HG02852 (cell line): ENCODE measurements around the gene CCDC69.
"Not testable (repeated sequence)": the region's sequence is repeated elsewhere in the genome, so short reads cannot be mapped to it uniquely, and the experiment has no call there.

ENCODE experiments used
- ATAC-seq: cut with Tn5 transposase; IDR thresholded peaks from one replicate; pipeline ENCODE4 v1.9.1; 2021; ENCODE audit warnings: mild to moderate bottlenecking, moderate library complexity; ENCODE audit not compliant: unreplicated experiment

CCDC69 gene

DNA sequence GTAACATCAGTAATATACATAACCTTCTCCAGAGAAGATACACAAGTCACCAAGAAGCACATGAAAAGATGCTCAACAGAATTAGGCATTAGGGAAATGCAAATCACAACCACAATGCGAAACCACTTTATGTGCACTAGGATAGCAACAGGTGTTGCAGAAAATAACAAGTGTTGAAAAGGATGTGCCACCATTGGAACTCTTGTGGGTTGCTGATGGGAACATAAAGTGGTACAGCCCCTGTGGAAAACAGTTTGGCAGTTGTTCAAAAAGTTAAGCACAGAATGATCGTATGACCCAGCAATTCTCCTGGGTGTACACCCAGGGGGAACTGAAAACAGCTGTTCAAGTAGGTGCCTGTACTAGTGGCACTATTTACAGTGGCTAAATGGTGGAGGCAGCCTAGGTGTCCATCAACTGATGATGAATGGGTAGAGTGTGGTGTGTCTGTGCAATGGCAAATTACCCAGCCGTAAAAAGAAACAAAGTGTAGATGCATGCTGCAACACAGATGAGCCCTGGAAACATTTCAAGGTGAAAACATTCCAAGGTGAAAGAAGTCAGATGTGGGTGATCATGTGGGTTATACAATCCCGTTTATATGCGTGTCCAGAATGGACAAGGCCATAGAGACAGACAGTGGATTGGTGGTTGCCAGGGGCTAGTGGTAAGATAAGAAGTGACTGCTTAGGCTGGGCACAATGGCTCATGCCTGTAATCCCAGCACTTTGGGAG lies 27.2 kb downstream of the CCDC69 start:
- ATAC-seq = peak; percentile 94

DNA sequence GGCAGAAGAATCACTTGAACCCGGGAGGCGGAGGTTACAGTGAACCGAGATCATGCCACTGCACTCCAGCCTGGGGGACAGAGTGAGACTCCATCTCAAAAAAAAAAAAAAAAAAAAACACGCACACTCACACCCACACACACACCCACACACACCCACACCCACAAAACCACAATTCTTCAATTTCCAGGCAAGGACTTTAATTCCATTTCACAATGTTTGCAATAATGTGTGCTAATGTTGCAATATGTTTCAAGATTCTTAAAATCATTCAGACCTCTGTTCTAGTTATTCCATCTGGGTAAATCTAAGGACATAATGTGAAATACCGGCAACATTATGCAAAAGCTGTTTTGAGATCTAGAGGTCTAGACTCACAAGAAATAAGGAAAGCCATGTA lies 28.3 kb downstream of the CCDC69 start:
- no peak for ATAC-seq

DNA sequence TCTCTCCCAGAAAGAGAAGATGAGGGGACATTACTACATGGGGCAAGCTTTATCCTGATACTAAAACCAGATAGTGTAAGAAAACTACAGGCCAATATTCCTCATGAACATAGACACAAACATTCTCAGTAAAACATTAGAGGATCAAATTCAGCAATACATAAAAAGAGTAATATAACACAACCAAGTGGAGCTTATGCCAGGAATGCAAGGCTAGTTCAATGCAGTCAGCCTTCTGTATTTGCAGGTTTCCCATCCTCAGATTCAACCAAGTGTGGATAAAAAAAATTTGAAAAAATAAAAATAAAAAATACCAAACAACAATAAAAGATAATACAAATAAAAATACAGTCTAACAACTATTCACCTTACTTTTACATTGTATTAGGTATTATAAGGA lies 31.3 kb downstream of the CCDC69 start:
- ATAC-seq = no peak

DNA sequence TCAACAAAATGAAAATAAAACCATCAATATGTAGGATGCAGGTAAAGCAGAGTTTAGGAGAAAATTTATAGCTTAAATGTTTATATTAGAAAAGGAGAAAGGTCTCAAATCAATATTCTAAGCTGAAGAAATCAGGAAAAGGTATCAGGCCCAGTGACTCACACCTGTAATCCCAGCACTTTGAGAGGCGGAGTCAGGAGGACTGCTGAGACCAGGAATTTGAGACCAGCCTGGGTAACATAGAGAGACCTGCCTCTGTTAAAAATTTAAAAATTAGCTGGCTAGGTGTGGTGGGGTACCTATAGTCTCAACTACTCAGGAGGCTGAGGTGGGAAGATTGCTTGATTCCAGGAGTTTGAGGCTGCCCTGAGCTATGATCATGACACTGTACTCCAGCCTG lies 32.2 kb downstream of the CCDC69 start:
- no peak for ATAC-seq

DNA sequence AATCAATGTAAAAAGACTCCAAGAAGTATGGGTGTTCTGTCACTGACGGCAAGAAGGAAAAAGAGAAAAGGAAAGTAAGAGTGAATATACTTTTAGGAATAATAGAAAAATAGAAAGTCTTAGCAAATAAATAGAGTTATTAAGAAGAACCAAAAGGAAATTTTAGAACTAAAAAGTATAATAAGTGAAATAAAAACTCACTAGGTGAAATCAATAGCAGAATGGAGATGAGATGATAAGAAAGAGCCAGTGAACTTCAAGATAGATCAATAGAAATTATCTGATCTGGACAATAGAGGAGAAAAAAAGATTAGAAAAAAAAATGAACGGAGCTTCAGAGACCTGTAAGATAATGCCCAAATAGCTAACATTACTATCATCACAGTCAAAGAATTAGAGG lies 34.7 kb downstream of the CCDC69 start:
- ATAC-seq = no peak

DNA sequence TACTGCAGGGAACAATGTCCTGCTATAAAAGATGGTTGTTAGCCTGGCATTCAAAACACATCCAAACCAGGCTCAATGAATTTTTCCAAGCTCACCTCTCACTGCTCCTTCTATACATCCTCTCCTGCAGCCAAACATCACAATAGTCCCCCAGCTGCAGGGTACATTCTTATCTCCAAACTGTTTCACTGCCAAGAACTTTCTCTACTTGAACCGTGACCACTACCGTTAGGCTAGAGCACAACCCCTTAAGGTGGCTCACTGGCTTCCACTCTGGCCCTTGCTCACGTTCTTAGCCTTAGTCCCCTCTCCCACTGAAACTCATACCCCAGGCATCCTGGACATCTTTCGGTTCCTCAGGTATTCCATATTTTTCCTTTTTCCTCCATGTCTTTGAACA lies 37.4 kb downstream of the CCDC69 start:
- ATAC-seq = no peak

DNA sequence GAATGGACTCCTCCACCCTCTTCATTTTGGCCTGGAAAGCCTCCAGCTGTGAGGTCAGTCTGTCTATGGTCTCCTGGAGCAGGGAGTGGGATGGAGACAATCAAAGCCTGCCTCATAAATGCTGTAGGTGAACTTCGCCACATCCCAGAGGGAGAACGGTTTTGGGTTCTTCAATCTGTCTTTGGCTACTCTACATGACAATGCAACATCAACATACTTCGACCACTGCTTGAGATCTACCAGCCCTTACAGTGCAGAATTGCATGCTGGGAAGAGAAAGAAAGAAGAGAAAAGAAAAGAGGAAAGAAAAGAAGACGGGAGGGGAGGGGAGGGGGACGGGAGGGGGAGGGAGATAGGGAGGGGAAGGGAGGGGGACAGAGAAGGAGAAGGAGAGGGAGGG lies 37.8 kb downstream of the CCDC69 start:
- ATAC-seq = no peak

DNA sequence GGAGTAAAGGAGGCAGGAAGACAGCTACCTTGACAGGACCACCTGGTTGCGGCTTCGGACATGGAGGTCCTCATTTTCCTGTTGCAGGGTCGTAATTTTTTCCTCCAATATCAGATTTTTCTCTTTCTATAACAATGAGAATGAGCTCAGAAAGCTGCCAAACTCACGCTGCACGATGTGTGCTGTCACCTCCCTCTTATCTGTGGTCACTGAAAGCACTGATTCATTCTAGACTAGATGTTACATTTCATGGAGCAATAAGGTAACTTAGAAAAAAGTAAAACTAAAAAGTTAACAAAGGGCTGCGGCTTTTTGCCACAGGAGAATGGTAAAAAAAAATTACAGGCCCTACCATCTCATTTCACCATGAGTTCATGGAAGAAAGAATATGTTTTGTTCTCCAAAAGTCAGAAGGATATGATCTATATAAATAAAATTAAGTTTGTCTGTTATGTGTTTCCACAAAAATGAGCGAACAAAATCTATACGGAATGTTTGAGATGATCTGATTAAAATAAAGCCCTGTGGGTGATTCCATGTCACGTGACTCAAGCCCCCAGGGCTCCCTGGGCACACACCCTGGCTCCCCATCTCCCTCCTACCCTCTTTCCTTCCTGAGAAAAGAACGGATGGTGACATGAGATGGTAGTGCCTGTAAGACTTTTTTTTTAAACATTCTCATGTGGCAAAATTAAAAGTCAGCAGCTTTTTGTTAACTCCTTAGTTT lies 39.4 kb downstream of the CCDC69 start:
- no peak for ATAC-seq

DNA sequence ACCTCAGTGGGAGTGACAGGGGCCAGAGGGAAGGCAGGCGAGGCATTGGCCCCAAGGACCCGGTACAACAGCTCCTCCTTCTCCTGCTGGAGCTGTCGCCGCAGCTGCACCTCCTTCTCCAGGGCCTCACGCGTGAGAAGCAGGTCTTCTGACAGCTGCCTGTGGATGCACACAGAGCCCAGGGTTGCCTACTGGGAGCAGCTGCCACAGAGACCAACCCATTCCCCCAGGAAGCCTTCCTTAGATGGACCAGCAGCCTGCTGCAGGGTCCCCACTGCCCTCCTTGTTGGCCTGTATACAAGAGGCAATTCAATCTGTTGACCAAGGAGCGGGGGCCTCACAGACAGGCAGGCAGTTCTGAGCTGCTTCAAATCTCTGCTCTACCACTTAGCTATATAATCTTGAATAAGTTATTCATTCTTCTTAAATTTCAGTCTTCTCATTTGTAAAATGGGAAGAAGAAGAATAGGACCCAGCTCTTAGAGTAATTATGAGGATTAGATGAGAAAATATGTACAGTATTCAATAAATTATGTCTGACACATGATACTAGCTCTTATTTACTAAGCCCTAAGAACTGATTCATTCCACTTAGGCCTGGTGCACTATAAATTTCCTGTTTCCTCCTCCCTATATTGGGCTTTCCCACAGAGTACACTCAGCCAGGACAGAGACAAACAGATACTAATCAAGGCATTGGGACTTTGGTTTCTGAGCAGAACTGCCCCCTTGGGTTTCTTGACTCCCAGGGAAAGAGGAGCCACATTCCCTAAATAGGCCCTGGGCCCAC lies 40.2 kb downstream of the CCDC69 start:
- no peak for ATAC-seq

DNA sequence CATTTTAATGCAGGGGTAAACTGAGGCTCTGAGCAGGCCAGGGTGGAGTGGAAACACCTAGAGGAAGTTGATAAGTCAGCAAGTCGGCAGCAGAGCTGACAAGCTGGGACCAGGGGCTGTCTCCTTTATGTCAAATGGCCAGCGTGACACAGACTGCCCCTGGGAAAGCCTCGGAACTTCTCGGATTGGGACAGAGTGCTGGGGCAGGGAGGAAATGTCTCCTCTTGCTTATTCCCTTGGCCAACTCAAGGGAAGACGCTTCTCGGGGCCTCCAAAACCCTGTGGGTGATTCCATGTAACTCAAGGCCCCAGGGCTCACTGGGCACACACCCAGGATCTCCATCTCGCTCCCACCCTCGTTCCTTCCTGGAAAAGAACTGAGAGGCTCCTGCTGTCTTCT lies 40.9 kb downstream of the CCDC69 start:
- no peak for ATAC-seq

DNA sequence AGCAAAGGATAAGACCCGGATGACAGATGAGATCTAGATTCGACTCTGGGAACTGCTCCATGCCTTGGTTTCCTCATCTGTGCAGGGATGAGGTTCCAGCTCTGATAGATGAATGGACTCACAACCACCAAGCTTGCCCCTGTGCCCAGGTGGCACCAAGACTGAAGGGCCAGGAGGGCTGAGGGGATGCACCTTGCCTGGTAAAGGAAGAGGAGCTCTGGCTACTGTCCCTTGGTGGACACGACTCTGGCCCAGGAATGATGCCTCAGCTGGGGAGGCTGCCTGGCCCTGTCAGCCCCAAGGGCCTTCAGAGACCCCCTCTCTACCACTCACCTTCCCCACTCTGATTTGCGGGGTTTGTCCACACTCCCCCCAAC lies 41.4 kb downstream of the CCDC69 start:
- ATAC-seq = no peak

DNA sequence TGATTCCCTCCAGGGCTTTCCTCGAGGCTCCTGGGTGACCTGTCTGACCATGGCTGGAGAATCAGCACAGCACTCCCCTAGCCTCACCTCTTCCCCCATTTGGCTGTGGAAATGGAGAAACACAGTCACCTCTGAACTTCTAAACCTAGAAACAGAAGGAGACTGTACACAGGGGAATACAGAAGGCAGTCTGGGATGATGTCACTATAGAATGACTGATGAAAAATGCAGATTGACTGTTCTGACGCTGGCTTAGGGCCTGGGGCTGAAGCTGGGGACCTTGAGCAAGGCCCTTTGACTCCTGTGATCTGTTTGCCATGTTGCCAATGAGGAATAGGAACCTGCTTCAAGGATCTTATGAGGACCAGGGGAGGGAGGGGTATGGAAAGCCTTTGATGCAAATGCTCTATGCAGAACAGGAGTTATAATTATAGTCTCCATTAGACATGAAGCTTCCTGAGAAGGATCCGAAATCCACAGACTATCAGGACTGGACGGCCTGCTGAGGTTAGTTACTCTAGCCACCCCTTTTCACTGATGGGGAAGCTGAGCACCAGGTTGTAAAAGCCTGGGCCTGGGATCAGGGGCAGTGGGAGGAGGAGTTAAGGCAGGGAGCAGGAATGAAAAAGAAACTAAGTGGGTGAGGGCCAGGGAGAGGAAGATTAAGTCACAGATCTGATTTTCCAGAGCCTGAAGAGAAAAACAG lies 41.9 kb downstream of the CCDC69 start:
- ATAC-seq = no peak

DNA sequence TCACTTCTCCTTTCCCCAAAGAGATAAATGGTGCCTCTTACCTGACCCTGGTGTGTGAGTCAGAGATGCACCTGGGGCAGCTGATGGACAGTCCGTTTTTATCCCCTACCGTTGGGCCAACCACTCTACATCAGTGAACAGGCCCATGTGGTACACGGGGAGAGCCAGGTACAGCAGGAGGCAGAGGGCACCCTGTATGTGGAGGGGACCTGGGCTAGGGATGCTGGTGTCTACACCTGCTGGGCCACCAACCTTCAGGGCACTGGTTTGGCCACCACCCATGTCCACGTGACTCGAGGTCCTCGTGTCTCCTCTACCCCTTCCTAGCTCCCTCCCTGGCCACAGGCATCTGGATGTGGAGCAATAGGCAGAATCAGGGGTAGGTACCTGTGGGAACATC lies 43.6 kb downstream of the CCDC69 start:
- no peak for ATAC-seq

DNA sequence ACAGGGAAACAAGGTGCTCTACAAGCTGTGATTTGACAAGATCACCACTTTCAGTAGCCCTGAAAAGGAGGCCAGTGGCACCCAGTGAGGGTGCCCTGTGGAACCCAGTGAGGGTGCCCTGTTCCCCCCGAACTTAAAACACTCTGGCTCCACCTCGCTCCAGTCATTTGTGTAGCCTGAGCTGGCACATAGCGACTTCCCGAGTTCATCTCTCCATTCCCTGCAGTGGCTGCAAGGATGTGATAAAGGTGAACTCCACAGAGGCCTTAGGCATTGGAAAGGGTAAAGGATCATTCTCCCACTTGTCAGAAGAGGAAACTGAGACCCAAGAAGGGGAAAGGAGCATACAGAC lies 44.4 kb downstream of the CCDC69 start:
- no peak for ATAC-seq

DNA sequence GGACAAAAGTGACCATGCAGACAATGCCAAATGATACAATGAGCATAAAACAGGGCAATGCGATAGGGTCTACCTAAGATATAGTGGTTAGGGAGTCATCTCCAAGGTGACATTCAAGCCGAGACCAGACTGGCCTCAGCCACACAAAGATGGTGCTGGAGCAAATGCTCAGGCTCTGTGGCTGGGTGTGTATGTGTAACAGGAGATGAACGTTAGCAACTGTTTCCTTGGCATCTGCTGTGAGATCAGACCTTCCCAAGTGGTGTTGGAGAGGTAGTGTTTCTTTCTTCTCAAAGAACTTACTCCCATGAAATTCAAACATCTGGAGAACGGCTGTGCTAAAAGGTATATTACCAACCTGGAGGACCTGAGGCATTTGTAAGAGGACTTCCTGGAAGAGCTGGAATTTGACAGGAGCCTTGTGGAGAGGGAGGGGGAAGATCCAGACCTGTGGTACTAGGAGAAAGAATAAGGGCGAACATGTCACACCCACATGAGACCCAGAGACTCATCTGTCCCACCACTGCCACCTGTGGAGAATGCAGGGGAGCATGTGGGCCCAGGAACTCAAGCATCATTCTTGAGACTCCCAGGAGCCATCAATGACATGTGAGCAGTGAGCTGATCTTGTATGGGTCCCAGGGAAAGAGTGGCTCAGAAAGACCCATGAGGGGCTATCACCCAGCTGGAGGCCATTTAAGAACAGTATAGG lies 45.0 kb downstream of the CCDC69 start:
- ATAC-seq = no peak

DNA sequence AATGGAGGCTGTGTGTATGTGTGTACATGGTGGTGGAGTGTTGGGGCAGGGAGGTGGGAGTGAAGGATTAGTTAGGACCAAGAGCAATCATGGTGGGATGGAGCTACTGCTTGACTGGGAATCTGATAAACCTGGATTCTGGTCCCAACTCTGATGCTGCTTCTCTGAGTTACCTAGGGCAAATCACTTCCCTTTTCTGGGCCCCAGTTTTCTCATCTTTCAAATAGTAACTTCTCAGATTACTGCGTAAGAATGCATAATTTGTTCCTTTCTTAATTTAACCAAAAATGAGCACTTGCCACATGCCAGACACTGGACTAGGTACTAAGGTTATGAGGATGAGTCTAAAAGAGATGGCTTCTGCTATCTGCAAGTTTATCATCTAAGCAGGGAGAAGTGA lies 45.5 kb downstream of the CCDC69 start:
- ATAC-seq = no peak

DNA sequence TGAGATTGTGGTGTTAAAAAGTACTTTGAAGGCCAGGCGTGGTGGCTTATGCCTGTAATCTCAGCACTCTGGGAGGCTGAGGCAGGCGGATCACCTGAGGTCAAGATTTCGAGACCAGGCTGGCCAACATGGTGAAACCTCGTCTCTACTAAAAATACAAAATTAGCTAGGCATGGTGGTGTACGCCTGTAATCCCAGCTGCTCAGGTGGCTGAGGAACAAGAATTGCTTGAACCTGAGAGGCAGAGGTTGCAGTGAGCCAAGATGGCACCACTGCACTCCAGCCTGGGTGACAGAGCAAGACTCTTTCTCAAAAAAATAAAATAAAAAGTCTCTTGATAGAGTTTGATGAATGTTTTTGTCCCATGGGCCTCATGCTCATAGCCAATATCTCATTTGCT lies 47.6 kb downstream of the CCDC69 start:
- not testable (repeated sequence) for ATAC-seq

DNA sequence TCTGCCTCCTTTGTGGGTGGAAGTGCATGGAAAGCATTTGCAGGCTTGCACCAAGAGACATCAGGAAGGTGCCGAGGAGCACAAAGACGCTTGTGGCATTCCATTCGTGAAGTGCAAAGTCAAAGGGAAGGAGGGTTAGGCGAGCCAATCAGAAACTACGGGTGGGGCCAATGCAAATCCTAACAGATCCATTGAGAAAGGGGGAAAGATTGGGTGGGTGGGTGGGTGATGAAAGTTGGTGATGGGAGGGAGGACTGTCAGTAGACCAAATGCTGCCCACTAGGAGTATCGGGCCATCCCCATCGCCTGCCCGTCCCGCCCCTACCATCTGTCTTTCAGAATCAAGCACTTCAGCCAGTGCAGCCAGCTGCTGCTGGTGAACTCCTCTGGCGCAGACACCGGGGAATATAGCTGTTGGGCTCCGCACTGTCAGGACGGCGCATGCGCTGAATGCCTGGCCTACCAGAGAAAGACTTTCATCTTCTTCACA lies 49.2 kb downstream of the CCDC69 start:
- ATAC-seq = no peak

DNA sequence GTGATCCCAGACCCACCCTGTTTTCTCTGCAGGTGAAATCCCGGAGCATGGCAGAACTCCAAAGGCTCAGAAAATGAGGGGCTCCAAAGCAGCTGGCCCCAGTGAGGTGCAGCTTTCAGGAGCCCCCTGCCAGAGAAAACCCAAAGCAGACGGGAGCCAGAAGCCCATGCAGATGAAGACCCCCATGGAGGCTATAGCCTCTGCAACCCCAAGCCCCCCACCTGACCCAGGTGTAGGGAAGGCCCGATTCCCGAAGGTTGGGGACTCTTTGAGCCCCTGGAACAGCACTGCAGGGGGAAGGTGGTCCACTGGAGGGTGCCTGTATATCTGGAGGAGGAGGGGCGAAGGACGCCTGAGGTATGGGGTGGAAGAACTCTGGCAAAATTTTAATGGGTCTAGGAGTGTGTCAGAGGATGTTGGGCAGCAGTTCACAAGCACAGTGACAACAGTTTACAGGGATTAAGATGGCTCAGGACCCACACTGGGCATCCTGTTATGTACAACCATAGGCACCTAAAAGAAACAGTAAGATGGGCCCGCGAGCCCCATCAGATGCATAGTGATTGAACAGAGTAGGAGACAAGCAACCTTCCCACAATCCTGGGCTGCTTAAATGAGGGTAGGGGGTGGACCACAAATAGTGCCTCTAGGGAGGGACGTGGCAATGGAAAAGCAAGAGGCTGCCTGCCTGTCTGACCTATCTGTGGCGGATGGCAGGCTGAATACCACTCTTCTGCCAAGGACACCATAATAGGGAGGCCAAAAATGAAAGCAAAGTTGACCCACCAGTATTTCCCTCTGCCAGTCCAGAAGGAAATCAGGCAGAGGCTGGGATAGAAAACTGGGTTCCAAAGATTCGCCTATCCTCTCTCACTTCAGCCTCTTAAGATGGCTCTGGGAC lies 49.9 kb downstream of the CCDC69 start:
- ATAC-seq = no peak

DNA sequence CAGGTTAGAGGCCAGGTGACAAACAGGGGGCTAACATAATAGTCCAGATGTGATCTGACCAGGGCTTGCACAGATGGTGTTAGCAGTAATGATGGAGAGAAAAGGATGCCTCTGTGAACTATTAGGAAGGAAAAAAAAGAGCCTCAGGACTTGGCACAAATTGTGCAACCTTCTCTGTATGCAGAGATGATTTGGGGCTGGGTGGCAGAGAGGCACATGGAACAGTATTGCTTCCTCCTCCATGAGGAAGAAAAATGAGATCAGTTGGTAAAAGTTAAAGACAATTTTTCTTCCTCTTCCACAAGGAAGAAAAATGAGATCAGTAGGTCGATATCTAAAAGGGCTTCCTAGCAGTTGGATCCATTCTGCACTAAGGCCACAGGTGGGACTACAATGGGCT lies 52.4 kb downstream of the CCDC69 start:
- ATAC-seq = no peak
